Right kidney (tissue), 1 donor: ENCODE data around the gene ABLIM1.

Source experiments
- DNase-seq: peaks from one replicate; pipeline ENCODE4 v3.0.0-alpha.2; 2016

The ABLIM1 gene

DNA sequence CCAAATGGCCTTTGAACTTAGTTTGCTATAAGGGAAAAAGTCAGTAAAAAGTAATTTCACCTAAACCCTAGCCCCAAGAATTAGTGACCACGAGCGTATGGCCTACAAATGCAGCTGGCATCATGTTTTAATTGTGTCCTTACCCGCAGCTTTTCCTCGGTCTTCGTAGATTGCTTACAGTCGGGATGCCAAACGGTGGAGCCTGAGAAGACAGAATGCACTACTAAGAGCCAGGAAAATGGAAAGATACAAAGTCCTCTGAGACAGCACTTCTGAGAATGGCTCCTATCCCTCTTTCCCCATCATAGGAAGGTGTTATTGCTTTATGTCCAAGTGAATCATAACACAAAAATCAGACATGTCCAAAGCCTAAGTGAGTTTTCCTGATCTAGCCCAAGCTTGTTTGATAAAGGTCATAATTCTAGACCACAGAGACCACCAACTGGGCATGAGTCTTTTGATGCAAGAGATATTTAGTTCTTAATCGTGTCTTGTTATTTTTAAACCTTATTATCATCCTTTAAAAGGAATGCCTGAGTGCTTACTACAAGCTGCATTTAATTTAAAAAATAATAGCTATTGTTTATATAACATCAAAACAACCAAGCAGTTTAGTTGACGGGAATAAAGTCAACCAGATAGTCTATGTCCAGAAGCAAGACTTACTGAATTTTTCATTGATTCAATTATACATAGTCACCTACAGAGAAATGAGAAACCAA is 170.1 kb downstream of the ABLIM1 start:
- no peak for DNase-seq

DNA sequence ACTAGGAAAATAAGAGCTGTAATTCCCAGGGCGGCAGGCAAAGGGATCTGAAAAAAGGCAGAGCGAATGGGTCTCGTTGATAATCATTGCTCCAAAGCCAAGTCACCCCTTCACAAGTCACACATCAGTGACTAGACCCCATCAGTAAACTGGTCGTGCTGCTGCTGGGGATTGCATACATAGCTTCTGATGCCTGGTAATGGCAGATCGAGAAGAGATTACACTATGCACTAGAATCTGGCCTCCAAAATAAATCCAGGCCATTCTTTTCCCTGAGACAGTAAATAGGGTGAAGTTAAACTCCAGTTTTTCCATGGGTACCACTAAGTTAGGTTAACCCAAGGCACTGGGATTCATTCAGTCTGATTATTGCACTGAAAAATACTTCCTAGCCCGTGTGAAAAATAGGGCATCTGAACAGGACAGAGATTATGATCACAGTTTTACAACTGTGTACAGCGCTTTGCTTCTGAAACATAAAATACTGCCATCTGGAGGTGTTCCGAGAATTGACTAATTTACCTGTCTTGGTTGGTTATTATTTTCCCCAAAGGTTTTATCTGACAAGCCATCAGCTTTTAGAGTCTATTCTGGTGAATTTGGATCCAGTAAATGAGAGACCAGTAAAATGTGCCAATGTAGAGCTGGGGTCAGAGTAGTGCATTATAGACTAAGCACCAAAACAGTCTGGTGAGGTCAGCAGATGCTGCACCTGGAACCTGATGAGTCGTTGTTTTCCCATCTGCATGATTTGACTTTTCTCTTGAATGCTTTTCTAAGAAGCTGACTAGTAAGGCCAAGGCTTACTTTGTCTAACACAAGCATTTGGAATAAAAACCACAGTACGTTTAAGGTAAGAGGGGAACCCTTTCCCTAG is 170.9 kb downstream of the ABLIM1 start:
- DNase-seq: no peak

GRCh38 chr10:114485696-114486400 is 172.2 kb downstream of the ABLIM1 start:
- DNase-seq: no peak

GRCh38 chr10:114483575-114483974 is 174.5 kb downstream of the ABLIM1 start:
- DNase-seq: no peak

DNA sequence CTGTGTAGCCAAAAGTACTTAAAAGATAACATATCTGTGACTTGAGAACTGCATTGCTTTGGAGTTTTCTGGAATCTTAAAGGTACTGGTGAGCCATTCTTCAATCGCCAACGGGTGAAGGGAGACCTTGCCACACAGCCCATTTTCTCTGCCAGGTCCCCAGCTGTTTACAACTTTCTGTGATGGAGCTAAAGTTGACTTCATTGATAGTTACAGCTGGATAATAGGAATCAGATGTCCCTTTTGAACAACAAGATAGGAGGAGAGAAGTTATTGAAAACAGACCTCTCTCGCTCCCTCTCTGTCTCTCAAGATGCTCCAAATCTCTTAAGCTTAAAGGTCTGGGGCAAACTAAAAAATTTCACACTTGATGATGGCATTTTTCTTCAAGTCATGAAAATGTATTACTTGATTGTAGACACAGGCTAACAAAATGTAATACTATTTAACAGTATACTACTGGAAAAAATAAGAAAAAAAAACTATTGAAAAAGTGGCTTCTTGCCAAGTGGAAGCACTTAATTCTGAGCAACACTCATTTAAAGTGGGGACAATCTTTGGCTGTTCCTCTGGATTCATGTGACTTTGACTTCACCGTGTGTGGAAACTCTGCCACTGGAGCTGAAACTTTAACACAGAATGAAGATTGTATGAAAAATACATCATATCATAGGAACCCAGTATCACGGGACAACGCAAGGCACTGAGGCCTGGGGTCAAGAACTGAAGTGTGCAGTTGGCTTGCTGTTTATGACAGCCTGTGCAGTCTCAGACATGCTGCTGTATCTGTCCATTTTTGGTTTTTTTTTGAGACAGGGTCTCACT is 175.4 kb downstream of the ABLIM1 start:
- DNase-seq: no peak

DNA sequence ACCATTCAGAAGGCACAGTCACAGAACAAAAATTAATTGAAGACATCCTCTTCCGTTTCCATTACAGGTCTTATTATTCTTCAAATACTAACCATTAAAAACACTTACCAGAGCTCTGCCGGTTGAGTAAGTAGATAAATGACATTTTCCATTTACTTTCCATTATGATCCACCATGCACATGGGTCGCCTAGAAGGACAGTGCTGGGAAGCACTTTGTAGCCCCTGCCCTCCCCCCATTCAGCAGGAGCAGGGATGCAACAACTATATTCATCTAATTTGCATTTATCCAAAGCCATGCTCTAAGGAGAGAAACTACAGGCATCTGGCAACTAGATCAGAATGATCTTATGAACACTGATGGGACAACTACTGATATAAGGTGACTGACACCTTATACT is 177.0 kb downstream of the ABLIM1 start:
- no peak for DNase-seq

GRCh38 chr10:114479836-114480235 is 178.2 kb downstream of the ABLIM1 start:
- DNase-seq: no peak

DNA sequence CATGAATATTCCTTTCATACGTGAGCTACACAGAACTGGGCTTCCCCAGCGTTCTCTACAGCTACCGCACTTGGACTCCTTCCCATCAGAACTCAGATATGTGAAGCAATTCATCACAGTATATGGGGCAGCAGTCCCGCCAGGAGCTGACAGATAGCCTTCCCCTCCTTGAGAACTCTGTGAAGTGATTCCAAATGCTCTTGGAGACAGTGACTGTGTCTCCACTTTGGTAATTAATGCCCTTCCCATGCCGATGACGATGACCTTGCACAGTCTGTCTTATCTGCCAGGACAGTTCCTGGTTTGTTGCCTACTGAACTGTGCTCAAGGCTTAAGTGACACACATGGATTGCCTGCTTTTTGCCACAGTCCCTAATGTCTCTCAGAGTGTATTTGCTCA is 178.8 kb downstream of the ABLIM1 start:
- no peak for DNase-seq

- DNase-seq: no peak
Observed at GRCh38 chr10:114478281-114478680, 179.8 kb downstream of the ABLIM1 start.

DNA sequence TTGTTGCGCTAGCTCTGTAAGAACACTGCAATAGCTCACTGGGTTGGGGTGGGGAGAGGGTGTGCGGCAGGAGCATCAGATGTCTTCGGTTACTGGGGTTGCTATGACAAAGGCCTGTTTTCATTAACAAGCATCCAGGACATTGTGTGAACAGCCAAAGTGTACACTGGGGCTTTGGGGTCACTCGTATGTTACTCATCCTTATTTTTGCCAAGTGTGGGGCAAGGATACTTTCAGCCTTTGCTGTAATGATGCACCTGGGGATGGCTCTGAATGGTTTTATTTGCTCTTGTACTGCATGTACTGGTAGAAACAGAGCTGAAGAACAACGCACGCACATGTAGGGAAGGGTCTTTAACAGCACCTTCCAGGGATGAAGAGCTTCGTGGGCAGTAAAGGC is 180.8 kb downstream of the ABLIM1 start:
- no peak for DNase-seq

- DNase-seq: no peak
Observed at GRCh38 chr10:114474989-114475388, 183.1 kb downstream of the ABLIM1 start.

GRCh38 chr10:114473776-114474175 is 184.3 kb downstream of the ABLIM1 start:
- no peak for DNase-seq

- no peak for DNase-seq
Observed at GRCh38 chr10:114472877-114473253, 185.2 kb downstream of the ABLIM1 start.

GRCh38 chr10:114471906-114472876 is 185.9 kb downstream of the ABLIM1 start:
- peak; percentile 31 for DNase-seq

DNA sequence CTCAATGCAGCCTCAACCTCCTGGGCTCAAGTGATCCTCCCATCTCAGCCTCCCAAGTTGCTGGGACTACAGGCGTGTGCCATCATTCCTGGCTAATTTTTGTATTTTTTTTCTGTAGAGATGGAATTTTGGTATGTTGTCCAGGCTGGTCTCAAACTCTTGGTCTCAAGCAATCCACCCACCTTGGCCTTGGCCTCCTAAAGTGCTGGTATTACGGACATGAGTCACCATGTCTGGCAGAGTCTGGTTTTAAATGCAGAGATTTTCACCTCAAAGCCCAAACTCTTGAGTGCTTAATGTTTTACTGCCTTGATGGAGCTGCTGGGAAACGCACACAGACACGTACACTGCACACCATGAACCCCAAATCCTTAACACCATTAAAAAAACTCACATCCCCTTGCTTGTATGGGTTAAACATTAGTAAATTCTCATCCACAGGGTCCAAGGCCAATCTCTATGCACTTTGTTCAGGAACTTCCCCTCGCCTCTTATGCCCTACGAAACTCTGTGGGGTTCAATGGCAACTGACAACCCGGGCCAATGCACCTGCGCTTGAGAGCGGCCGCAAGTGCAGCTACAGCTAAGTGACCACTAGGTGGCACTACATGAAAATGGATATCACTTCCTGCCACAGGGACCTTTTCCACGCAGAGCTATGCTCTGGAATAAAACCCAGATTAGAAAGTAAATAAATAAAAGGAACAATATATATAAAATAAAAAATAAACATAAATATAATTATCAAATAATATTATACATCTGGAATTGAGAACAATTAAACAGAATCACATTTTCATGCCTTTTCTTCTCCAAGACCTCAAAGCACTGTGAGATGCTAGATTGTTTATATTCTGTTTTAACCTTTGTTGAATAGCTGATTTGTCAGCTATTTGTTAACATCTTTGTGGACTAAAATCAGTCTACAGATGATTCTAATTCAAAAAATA is 186.8 kb downstream of the ABLIM1 start:
- DNase-seq: peak; percentile 39

DNA sequence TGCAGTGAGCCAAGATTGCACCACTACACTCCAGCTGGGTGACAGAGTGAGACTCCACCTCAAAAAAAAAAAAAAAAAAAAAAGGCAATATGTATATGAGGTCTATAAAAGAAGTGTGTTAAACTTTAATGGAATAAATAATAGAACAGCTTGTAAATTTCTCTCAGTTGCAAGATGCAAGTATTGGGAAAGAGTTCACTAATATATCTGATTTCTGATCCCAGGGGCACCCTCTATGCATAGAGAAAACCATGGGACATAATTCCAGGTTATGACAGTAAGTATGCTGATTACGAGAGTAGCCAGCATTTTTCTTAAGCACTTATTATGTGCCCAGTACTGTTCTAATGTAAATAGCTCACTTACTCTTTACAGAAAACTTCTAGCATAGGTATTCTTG is 187.7 kb downstream of the ABLIM1 start:
- no peak for DNase-seq

- DNase-seq: no peak
Observed at GRCh38 chr10:114458955-114459354, 199.1 kb downstream of the ABLIM1 start.

DNA sequence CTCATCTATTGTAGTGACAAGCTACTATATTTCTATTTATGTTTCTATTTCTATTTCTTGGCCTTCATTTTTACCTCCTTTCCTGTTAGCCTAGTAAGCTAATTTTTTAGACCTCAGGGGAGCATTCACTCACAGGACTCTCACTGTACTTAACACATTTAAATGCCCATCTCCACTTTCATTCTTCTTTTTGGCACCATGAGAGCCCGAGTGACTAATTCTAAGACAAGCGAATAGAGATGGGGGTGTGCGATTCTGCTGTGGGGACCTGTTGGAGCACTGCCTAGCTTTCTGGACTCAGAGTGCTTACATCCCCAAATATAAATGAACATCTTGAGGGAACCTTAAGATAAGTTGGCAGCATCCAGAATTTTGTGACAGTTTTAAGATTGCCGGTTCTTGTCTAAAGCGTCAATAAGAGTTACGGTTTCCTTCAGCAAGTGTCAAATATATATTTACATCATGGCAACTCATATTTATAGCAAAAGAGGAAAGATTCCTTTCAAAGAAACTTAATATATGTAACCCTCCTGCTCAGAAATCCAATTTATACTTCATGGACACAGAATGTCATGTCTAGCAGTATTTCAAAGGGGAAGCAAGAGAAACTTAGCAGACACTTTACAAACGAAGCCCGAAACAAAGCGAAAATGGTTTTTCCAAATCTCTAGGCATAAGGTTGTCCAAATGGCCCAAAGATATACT is 199.7 kb downstream of the ABLIM1 start:
- no peak for DNase-seq

DNA sequence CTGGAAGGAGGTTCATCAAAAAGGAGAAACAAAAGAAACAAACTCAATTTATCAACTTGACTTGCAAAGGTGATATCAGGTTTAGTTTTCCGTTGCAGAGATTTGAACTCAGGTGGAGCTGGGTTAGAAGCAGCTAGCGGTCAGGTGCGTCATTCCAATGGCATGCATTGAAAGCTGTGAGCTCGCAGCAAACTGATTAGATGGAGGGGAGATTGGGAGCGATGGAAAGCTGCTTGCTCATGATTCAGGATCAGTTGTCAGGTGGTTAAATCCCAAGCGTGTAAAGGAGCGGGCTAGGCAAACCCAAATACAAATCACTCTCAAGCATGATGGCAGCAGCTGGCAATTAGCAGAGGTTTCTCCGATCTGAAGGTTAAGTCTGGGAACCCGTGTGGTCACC is 204.5 kb downstream of the ABLIM1 start:
- DNase-seq: no peak
